Liver (tissue), 9 donors: ENCODE measurements around the gene SYNDIG1. TPM values are rescaled to one million over a fixed set of nuclear protein-coding genes. Genes with fewer than 3 reads are reported as not detected.

Source experiments
- DNase-seq: peaks from one replicate; pipeline ENCODE4 v3.0.0-alpha.2; 2017; ENCODE audit warnings: low spot score
- H3K27ac ChIP-seq, 2 donors: one replicate each; pipeline ENCODE4 v1.7.0; 2013; ENCODE audit warnings: inconsistent platforms in 2 of 2, low read length in 2 of 2, control low read depth in 1 of 2, low read depth in 1 of 2, mild to moderate bottlenecking in 1 of 2
- H3K27me3 ChIP-seq, 4 donors: one replicate each; pipeline versions ENCODE4 v1.6.1 to v1.7.0; 2013; ENCODE audit warnings: low read length in 3 of 4, inconsistent platforms in 1 of 4, mild to moderate bottlenecking in 1 of 4, moderate library complexity in 1 of 4; ENCODE audit not compliant: control insufficient read depth in 4 of 4, insufficient read depth in 4 of 4
- H3K36me3 ChIP-seq, 4 donors: one replicate each; pipeline versions ENCODE4 v1.6.1 to v1.7.0; 2013; ENCODE audit warnings: low read length in 3 of 4, mild to moderate bottlenecking in 3 of 4, low read depth in 1 of 4, moderate library complexity in 1 of 4; ENCODE audit not compliant: control insufficient read depth in 4 of 4, insufficient read depth in 3 of 4
- H3K4me1 ChIP-seq, 4 donors: one replicate each; pipeline versions ENCODE4 v1.6.1 to v1.7.0; 2013; ENCODE audit warnings: low read length in 3 of 4, mild to moderate bottlenecking in 3 of 4, moderate library complexity in 1 of 4; ENCODE audit not compliant: control insufficient read depth in 4 of 4, insufficient read depth in 4 of 4
- H3K4me3 ChIP-seq, 3 donors: one replicate each; pipeline versions ENCODE4 v1.6.1 to v1.7.0; 2013; ENCODE audit warnings: low read length in 3 of 3, control low read depth in 1 of 3, low read depth in 1 of 3, mild to moderate bottlenecking in 1 of 3
- H3K9ac ChIP-seq, 2 donors: one replicate each; pipeline ENCODE4 v1.7.0; 2013; ENCODE audit warnings: low read length in 2 of 2, mild to moderate bottlenecking in 2 of 2, moderate library complexity in 2 of 2, control low read depth in 1 of 2, low read depth in 1 of 2
- H3K9me3 ChIP-seq, 4 donors: one replicate each; pipeline versions ENCODE4 v1.6.1 to v1.7.0; 2013; ENCODE audit warnings: low read length in 3 of 4; ENCODE audit not compliant: control insufficient read depth in 4 of 4
- EGR1 ChIP-seq, 2 donors: IDR thresholded peaks; 2 replicates each; pipeline ENCODE4 v1.6.1; 2016 to 2018; ENCODE audit warnings: antibody characterized with exemption in 2 of 2, low read depth in 2 of 2
- FOXA1 ChIP-seq: IDR thresholded peaks from 2 replicates; pipeline ENCODE4 v1.6.1; 2016; ENCODE audit warnings: antibody characterized with exemption
- FOXA2 ChIP-seq: IDR thresholded peaks from 2 replicates; pipeline ENCODE4 v1.6.1; 2016; ENCODE audit warnings: antibody characterized with exemption
- GABPA ChIP-seq, 2 donors: IDR thresholded peaks in 1 of 2; conservative IDR thresholded peaks in 1 of 2; 2 replicates each; pipeline ENCODE4 v1.6.1; 2016; ENCODE audit warnings: antibody characterized with exemption in 2 of 2, mild to moderate bottlenecking in 1 of 2, moderate library complexity in 1 of 2
- HNF4A ChIP-seq, 2 donors: conservative IDR thresholded peaks; 2 replicates each; pipeline ENCODE4 v1.6.1; 2016; ENCODE audit warnings: antibody characterized with exemption in 2 of 2, mild to moderate bottlenecking in 2 of 2
- HNF4G ChIP-seq: IDR thresholded peaks from 2 replicates; pipeline ENCODE4 v1.6.1; 2016; ENCODE audit warnings: antibody characterized with exemption
- JUND ChIP-seq, 2 donors: IDR thresholded peaks; 2 replicates each; pipeline ENCODE4 v1.6.1; 2016; ENCODE audit warnings: antibody characterized with exemption in 2 of 2
- NR2F2 ChIP-seq: IDR thresholded peaks from 2 replicates; pipeline ENCODE4 v1.6.1; 2016; ENCODE audit warnings: antibody characterized with exemption
- RAD21 ChIP-seq, 2 donors: IDR thresholded peaks; 2 replicates each; pipeline ENCODE4 v1.6.1; 2016; ENCODE audit warnings: antibody characterized with exemption in 2 of 2, mild to moderate bottlenecking in 2 of 2
- RXRA ChIP-seq, 2 donors: IDR thresholded peaks; 2 replicates each; pipeline ENCODE4 v1.6.1; 2017 to 2018; ENCODE audit warnings: antibody characterized with exemption in 2 of 2, mild to moderate bottlenecking in 1 of 2
- SP1 ChIP-seq: IDR thresholded peaks from 2 replicates; pipeline ENCODE4 v1.6.1; 2018; ENCODE audit warnings: antibody characterized with exemption, mild to moderate bottlenecking
- TAF1 ChIP-seq: conservative IDR thresholded peaks from 2 replicates; pipeline ENCODE4 v1.6.1; 2016; ENCODE audit warnings: antibody characterized with exemption, mild to moderate bottlenecking
- YY1 ChIP-seq: IDR thresholded peaks from 2 replicates; pipeline ENCODE4 v1.6.1; 2016; ENCODE audit warnings: antibody characterized with exemption, mild to moderate bottlenecking
- WGBS: extraction: QIAGEN DNeasy Blood & Tissue Kit; methylation state at CpG from one replicate; pipeline ENCODE4 v1.1.7; 2013; 5-methylcytosine and 5-hydroxymethylcytosine counted together
- polyA plus RNA-seq, 2 donors: library from polyadenylated mRNA; stranded (reverse) in 1 of 2; unstranded in 1 of 2; fragments of 200-250 nt in 1 of 2; fragments of >200 nt in 1 of 2; fragmentation: Nextera tagmentation in 1 of 2; extraction: Ambion mirVana in 1 of 2; gene quantifications; one replicate each; pipeline versions ENCODE4 v1.2.1 to v1.2.3, GENCODE V29; 2013 to 2015
- total RNA-seq, 2 donors: library from RNA; depleted of rRNA; stranded (reverse); fragments of >200 nt; gene quantifications; one replicate each; pipeline ENCODE4 v1.2.3, GENCODE V29; 2014
- TF ChIP-seq, protein P1 (sequence below): IDR thresholded peaks from 2 replicates; pipeline ENCODE4 v1.6.1; 2016; ENCODE audit warnings: antibody characterized with exemption
- TF ChIP-seq, protein P2 (sequence below): IDR thresholded peaks from 2 replicates; pipeline ENCODE4 v1.6.1; 2016; ENCODE audit warnings: antibody characterized with exemption
- TF ChIP-seq, protein P3 (sequence below): fragments of 150-350 bp; IDR thresholded peaks from 2 replicates; pipeline ENCODE4 v1.5.1; 2017; ENCODE audit warnings: improper control_type of control experiment, low read depth, low read length; ENCODE audit not compliant: missing input control
- TF ChIP-seq, protein P4 (sequence below): IDR thresholded peaks from 2 replicates; pipeline ENCODE4 v1.6.1; 2016; ENCODE audit warnings: antibody characterized with exemption
- TF ChIP-seq, protein P5 (sequence below): IDR thresholded peaks from 2 replicates; pipeline ENCODE4 v1.6.1; 2016; ENCODE audit warnings: antibody characterized with exemption, mild to moderate bottlenecking
- donor health status: healthy.
- donor health status: healthy.
- donor health status: healthy.
- donor health status: healthy.
- donor health status: healthy.

The SYNDIG1 gene
- total and polyA plus RNA-seq, 4 donors: 0.05 to 0.08 TPM; not detected in 2

DNA sequence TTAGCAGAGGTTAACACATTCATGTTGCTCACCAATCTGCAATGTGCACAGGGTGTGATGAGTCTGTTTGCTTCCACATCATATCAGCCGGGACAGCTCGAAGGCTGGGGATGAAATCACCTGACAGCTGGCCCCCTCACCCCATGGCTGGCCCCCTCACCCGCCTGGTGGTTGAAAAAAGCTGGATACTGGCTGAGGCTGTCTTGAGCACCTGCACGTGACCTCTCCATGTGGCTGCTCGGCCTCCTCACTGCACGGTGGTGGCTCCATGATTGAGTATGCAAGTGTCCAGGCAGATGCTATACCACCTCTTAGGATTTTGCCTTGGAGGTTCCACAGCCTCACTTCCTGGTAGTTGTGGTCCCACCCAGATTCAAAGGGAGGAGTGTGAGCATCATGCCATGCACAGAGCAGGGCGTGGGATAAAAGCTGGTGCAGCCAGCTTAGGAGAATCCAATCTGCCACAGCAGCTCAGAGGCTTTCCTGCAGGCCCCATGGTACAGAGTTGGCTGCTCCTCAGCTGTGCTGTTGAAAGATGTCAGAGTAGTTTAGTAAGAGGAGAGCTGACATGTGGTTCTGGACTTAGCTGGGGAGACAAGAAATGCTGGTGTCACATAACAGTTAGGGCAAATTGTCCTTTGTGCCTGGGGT is 29.6 kb upstream of the SYNDIG1 start:
- TF ChIP-seq YY1 (no peak), NR2F2 (no peak), EGR1 (IDR thresholded peaks at IDR 0.05; ENCODE audit: low read depth in 2 of 2) (no peak), JUND (IDR thresholded peaks at IDR 0.05) (no peak), GABPA (IDR thresholded peaks at IDR 0.05 in 1 of 2, conservative IDR thresholded peaks at IDR 0.05 in 1 of 2) (no peak), SP1 (no peak), RAD21 (IDR thresholded peaks at IDR 0.05) (no peak), FOXA1 (no peak), FOXA2 (no peak), HNF4A (conservative IDR thresholded peaks at IDR 0.05) (no peak), HNF4G (no peak), TAF1 (no peak), RXRA (IDR thresholded peaks at IDR 0.05) (no peak)
- TF ChIP-seq, protein P1, sequence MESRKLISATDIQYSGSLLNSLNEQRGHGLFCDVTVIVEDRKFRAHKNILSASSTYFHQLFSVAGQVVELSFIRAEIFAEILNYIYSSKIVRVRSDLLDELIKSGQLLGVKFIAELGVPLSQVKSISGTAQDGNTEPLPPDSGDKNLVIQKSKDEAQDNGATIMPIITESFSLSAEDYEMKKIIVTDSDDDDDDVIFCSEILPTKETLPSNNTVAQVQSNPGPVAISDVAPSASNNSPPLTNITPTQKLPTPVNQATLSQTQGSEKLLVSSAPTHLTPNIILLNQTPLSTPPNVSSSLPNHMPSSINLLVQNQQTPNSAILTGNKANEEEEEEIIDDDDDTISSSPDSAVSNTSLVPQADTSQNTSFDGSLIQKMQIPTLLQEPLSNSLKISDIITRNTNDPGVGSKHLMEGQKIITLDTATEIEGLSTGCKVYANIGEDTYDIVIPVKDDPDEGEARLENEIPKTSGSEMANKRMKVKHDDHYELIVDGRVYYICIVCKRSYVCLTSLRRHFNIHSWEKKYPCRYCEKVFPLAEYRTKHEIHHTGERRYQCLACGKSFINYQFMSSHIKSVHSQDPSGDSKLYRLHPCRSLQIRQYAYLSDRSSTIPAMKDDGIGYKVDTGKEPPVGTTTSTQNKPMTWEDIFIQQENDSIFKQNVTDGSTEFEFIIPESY: no peak
- TF ChIP-seq, protein P2, sequence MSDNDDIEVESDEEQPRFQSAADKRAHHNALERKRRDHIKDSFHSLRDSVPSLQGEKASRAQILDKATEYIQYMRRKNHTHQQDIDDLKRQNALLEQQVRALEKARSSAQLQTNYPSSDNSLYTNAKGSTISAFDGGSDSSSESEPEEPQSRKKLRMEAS: no peak
- TF ChIP-seq, protein P3, sequence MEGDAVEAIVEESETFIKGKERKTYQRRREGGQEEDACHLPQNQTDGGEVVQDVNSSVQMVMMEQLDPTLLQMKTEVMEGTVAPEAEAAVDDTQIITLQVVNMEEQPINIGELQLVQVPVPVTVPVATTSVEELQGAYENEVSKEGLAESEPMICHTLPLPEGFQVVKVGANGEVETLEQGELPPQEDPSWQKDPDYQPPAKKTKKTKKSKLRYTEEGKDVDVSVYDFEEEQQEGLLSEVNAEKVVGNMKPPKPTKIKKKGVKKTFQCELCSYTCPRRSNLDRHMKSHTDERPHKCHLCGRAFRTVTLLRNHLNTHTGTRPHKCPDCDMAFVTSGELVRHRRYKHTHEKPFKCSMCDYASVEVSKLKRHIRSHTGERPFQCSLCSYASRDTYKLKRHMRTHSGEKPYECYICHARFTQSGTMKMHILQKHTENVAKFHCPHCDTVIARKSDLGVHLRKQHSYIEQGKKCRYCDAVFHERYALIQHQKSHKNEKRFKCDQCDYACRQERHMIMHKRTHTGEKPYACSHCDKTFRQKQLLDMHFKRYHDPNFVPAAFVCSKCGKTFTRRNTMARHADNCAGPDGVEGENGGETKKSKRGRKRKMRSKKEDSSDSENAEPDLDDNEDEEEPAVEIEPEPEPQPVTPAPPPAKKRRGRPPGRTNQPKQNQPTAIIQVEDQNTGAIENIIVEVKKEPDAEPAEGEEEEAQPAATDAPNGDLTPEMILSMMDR: no peak
- TF ChIP-seq, protein P4, sequence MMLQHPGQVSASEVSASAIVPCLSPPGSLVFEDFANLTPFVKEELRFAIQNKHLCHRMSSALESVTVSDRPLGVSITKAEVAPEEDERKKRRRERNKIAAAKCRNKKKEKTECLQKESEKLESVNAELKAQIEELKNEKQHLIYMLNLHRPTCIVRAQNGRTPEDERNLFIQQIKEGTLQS: no peak
- TF ChIP-seq, protein P5, sequence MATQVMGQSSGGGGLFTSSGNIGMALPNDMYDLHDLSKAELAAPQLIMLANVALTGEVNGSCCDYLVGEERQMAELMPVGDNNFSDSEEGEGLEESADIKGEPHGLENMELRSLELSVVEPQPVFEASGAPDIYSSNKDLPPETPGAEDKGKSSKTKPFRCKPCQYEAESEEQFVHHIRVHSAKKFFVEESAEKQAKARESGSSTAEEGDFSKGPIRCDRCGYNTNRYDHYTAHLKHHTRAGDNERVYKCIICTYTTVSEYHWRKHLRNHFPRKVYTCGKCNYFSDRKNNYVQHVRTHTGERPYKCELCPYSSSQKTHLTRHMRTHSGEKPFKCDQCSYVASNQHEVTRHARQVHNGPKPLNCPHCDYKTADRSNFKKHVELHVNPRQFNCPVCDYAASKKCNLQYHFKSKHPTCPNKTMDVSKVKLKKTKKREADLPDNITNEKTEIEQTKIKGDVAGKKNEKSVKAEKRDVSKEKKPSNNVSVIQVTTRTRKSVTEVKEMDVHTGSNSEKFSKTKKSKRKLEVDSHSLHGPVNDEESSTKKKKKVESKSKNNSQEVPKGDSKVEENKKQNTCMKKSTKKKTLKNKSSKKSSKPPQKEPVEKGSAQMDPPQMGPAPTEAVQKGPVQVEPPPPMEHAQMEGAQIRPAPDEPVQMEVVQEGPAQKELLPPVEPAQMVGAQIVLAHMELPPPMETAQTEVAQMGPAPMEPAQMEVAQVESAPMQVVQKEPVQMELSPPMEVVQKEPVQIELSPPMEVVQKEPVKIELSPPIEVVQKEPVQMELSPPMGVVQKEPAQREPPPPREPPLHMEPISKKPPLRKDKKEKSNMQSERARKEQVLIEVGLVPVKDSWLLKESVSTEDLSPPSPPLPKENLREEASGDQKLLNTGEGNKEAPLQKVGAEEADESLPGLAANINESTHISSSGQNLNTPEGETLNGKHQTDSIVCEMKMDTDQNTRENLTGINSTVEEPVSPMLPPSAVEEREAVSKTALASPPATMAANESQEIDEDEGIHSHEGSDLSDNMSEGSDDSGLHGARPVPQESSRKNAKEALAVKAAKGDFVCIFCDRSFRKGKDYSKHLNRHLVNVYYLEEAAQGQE: no peak

More for the DNA sequence above, 29.6 kb upstream of the SYNDIG1 start:
- H3K4me1 ChIP-seq: no peaks in the 10 kb centered on the region
- 76% methylated on average over 7 of the region's 7 CpGs for WGBS
- no peak overlapping the region for H3K27ac ChIP-seq
- H3K9ac ChIP-seq: no peak overlapping the region
- H3K9me3 ChIP-seq: no peaks in the 10 kb centered on the region
- DNase-seq: no peak
- no peaks in the 10 kb centered on the region for H3K36me3 ChIP-seq
- no peaks in the 10 kb centered on the region for H3K27me3 ChIP-seq
- no peak overlapping the region for H3K4me3 ChIP-seq
